Endodermal cell (in vitro differentiated cells): ENCODE results near the gene INPP4A. TPM values are rescaled to one million over a fixed set of nuclear protein-coding genes. Genes with fewer than 3 reads are reported as not detected.
A peak's percentile ranks its signal among the peaks of the same experiment; 100 is the strongest.

Experiments used
- DNase-seq: peaks from one replicate; pipeline ENCODE4 v3.0.0-alpha.2; 2017
- H3K27ac ChIP-seq: 2 replicates; pipeline ENCODE4 v1.5.1; 2013; ENCODE audit warnings: mild to moderate bottlenecking, low read depth, low read length, moderate library complexity
- H3K27me3 ChIP-seq: 2 replicates; pipeline ENCODE4 v1.6.1; 2013; ENCODE audit warnings: mild to moderate bottlenecking, low read length, moderate library complexity; ENCODE audit not compliant: insufficient read depth, control insufficient read depth, poor library complexity, severe bottlenecking
- H3K36me3 ChIP-seq: 2 replicates; pipeline ENCODE4 v1.7.0; 2013; ENCODE audit warnings: mild to moderate bottlenecking, low read length, moderate library complexity; ENCODE audit not compliant: control insufficient read depth, insufficient read depth
- H3K4me1 ChIP-seq: one replicate; pipeline ENCODE4 v1.7.0; 2013; ENCODE audit warnings: low read length; ENCODE audit not compliant: control insufficient read depth, insufficient read depth
- H3K4me3 ChIP-seq: 2 replicates; pipeline ENCODE4 v1.5.1; 2013; ENCODE audit warnings: mild to moderate bottlenecking, low read length, moderate library complexity
- H3K9ac ChIP-seq: 2 replicates; pipeline ENCODE4 v1.6.1; 2013; ENCODE audit warnings: mild to moderate bottlenecking, low read length, moderate library complexity; ENCODE audit not compliant: poor library complexity, severe bottlenecking; ENCODE audit errors: extremely low read depth
- H3K9me3 ChIP-seq: 2 replicates; pipeline ENCODE4 v1.6.1; 2013; ENCODE audit warnings: mild to moderate bottlenecking, low read length, moderate library complexity; ENCODE audit not compliant: control insufficient read depth
- H3K27ac Mint-ChIP-seq: 2 replicates; pipeline ENCODE4 v1.8.0; 2020; ENCODE audit warnings: mixed read lengths
- H3K27me3 Mint-ChIP-seq: 2 replicates; pipeline ENCODE4 v1.8.0; 2021; ENCODE audit warnings: mild to moderate bottlenecking, mixed read lengths; ENCODE audit not compliant: insufficient read depth
- H3K36me3 Mint-ChIP-seq: 2 replicates; pipeline ENCODE4 v1.8.0; 2020; ENCODE audit warnings: low read depth, mixed read lengths
- H3K4me1 Mint-ChIP-seq: 2 replicates; pipeline ENCODE4 v1.8.0; 2020; ENCODE audit warnings: mixed read lengths
- H3K4me3 Mint-ChIP-seq: 2 replicates; pipeline ENCODE4 v1.8.0; 2020; ENCODE audit warnings: mild to moderate bottlenecking, moderate library complexity, mixed read lengths
- H3K9me3 Mint-ChIP-seq: 2 replicates; pipeline ENCODE4 v1.8.0; 2020; ENCODE audit warnings: mild to moderate bottlenecking, mixed read lengths
- CTCF ChIP-seq: fragments of 200-600 bp; sonication (generic); conservative IDR thresholded peaks from 2 replicates; pipeline ENCODE4 v1.5.0; 2021; ENCODE audit warnings: antibody characterized with exemption, mild to moderate bottlenecking
- WGBS, 2 experiments: methylation state at CpG; one replicate each; pipeline versions ENCODE4 v1.1.5 to v1.1.7; 2013; ENCODE audit warnings: missing lambda C conversion rate in 2 of 2, mixed read lengths in 1 of 2; ENCODE audit not compliant: insufficient coverage in 1 of 2, insufficient read length in 1 of 2; 5-methylcytosine and 5-hydroxymethylcytosine counted together
- total RNA-seq, 2 donors: library from RNA; stranded (reverse); fragmentation: NEBNext Ultra II Directional in 1 of 2; extraction: Animal tissue kit (Norgen Biotek cat#: 25700) in 1 of 2; gene quantifications; 2 replicates in 1 of 2; 3 replicates in 1 of 2; pipeline ENCODE4 v1.2.1, GENCODE V29; 2021

INPP4A gene
- total RNA-seq, 2 donors from 2014 or later = 84.9 to 94.2 TPM

GRCh38 chr2:98453531-98453930, 8.9 kb downstream of the INPP4A start:
- H3K4me1 ChIP-seq = peaks cover 5% of the 10 kb centered on the region
- Mint-ChIP-seq H3K36me3 (peaks cover 23% of the 10 kb centered on the region), H3K9me3 (no peaks in the 10 kb centered on the region), H3K27me3 (no peaks in the 10 kb centered on the region), H3K4me1 (peaks cover 65% of the 10 kb centered on the region), H3K27ac (no peak overlapping the region), H3K4me3 (no peak overlapping the region)
- H3K36me3 ChIP-seq = peaks cover 42% of the 10 kb centered on the region
- H3K9me3 ChIP-seq = no peaks in the 10 kb centered on the region
- WGBS, 2 experiments = 96% methylated on average over 7 to 9 of the region's 9 CpGs
- no peak overlapping the region for H3K4me3 ChIP-seq
- no peak for TF ChIP-seq CTCF
- DNase-seq = peak; percentile 43
- H3K27ac ChIP-seq = no peak overlapping the region
- no peaks in the 10 kb centered on the region for H3K27me3 ChIP-seq
- H3K9ac ChIP-seq = no peak overlapping the region

GRCh38 chr2:98454073-98454472, 9.4 kb downstream of the INPP4A start:
- no peak for TF ChIP-seq CTCF
- Histone ChIP-seq H3K27ac (no peak overlapping the region), H3K4me1 (peaks cover 5% of the 10 kb centered on the region), H3K36me3 (peaks cover 42% of the 10 kb centered on the region), H3K9me3 (no peaks in the 10 kb centered on the region), H3K27me3 (no peaks in the 10 kb centered on the region), H3K9ac (no peak overlapping the region), H3K4me3 (peak overlapping the region; percentile 23)
- no peak overlapping the region for H3K4me3 Mint-ChIP-seq
- peak overlapping the region; percentile 57 for H3K27ac Mint-ChIP-seq
- WGBS, 2 experiments = 65 to 83% methylated on average over 1 to 2 of the region's 2 CpGs
- no peaks in the 10 kb centered on the region for H3K27me3 Mint-ChIP-seq
- H3K9me3 Mint-ChIP-seq = no peaks in the 10 kb centered on the region
- peaks cover 26% of the 10 kb centered on the region for H3K36me3 Mint-ChIP-seq
- peaks cover 65% of the 10 kb centered on the region for H3K4me1 Mint-ChIP-seq
- peak; percentile 45 for DNase-seq

DNA sequence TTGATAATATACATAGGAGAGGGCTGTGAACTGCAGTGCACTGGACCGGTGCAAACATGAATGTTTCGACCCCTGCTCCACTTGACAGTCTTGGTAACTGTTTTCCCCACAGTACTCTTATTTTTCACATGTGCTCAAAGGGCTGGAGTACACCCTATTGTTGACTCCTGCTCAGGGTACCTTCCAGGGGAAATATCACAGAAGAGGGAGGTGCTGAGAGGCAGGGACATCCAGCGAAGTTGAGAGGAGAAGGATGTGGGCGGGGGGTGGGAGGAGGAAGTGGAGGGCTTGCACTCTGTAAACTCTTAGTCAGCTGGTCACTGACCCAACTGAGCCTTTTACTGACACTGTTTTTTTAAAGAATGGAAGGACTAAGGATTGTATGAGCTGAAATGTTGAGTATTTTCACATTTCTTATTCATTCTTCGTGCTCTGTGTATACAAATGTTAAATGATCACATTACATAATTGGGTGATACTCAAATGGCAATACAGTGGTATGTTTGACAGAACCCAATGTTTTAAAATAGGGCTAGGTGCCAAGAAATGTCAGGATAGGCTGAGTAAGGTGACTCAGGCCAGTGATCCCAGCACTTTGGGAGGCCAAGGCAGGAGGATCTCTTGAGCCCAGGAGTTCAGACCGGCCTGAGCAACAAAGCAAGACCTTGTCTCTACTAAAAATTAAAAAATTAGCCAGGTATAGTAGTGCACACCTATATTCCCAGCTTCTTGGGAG, 10.0 kb downstream of the INPP4A start:
- H3K9me3 Mint-ChIP-seq = no peaks in the 10 kb centered on the region
- Histone ChIP-seq H3K27me3 (no peaks in the 10 kb centered on the region), H3K4me1 (peaks cover under 1% of the 10 kb centered on the region), H3K36me3 (peaks cover 47% of the 10 kb centered on the region), H3K9me3 (no peaks in the 10 kb centered on the region), H3K27ac (no peak overlapping the region), H3K9ac (no peak overlapping the region), H3K4me3 (peak overlapping the region; percentile 23)
- TF ChIP-seq CTCF = no peak
- WGBS, 2 experiments = 71 to 75% methylated on average over 2 to 6 of the region's 6 CpGs
- H3K27ac Mint-ChIP-seq = peak overlapping the region; percentile 57
- no peaks in the 10 kb centered on the region for H3K27me3 Mint-ChIP-seq
- H3K4me3 Mint-ChIP-seq = no peak overlapping the region
- H3K36me3 Mint-ChIP-seq = peaks cover 31% of the 10 kb centered on the region
- H3K4me1 Mint-ChIP-seq = peaks cover 66% of the 10 kb centered on the region
- peak; percentile 51 for DNase-seq
